Stimulated activated effector memory CD8-positive, alpha-beta T cell treated with anti-CD3 and anti-CD28 coated beads, Interleukin-12 subunit alpha, Interleukin-12 subunit beta, amount 100 ng/mL, for 72 hours (primary cell): Measurements from ENCODE around the gene MYL6B.
"Not testable (repeated sequence)": the region's sequence is repeated elsewhere in the genome, so short reads cannot be mapped to it uniquely, and the experiment has no call there.

Experiments
- ATAC-seq: fragments of 150-1000 bp; cut with Tn5 transposase; 2 replicates; pipeline ENCODE4 v1.10.0; 2021
- DNase-seq, 2 donors: peaks; one replicate each; pipeline ENCODE4 v3.0.0; 2021 to 2022; ENCODE audit warnings: low spot score in 2 of 2
- H3K27ac Mint-ChIP-seq: one replicate; pipeline ENCODE4 v1.8.0; 2022; ENCODE audit warnings: mild to moderate bottlenecking, mixed read lengths
- H3K36me3 Mint-ChIP-seq: one replicate; pipeline ENCODE4 v1.8.0; 2022; ENCODE audit warnings: mild to moderate bottlenecking, mixed read lengths
- H3K4me1 Mint-ChIP-seq: one replicate; pipeline ENCODE4 v1.8.0; 2022; ENCODE audit warnings: mixed read lengths
- H3K4me3 Mint-ChIP-seq: one replicate; pipeline ENCODE4 v1.8.0; 2022; ENCODE audit warnings: mild to moderate bottlenecking, mixed read lengths
- H3K9me3 Mint-ChIP-seq: one replicate; pipeline ENCODE4 v1.8.0; 2022; ENCODE audit warnings: mixed read lengths

MYL6B gene

GRCh38 chr12:56164345-56164729 lies 11.9 kb downstream of the MYL6B start:
- ATAC-seq (no peak), DNase-seq (no peak)
- H3K36me3 Mint-ChIP-seq = peaks cover 100% of the 10 kb centered on the region
- peak overlapping the region; percentile 98 for H3K27ac Mint-ChIP-seq
- no peak overlapping the region for H3K4me3 Mint-ChIP-seq
- H3K9me3 Mint-ChIP-seq = no peaks in the 10 kb centered on the region
- H3K4me1 Mint-ChIP-seq = peaks cover 42% of the 10 kb centered on the region

GRCh38 chr12:56165369-56165768 lies 13.0 kb downstream of the MYL6B start:
- ATAC-seq (no peak), DNase-seq (no peak)
- peaks cover 100% of the 10 kb centered on the region for H3K36me3 Mint-ChIP-seq
- peaks cover 32% of the 10 kb centered on the region for H3K4me1 Mint-ChIP-seq
- H3K9me3 Mint-ChIP-seq = no peaks in the 10 kb centered on the region
- H3K4me3 Mint-ChIP-seq = no peak overlapping the region
- H3K27ac Mint-ChIP-seq = peak overlapping the region; percentile 98

GRCh38 chr12:56169229-56169759 lies 16.9 kb downstream of the MYL6B start:
- no peak overlapping the region for H3K4me3 Mint-ChIP-seq
- H3K4me1 Mint-ChIP-seq = peaks cover 3% of the 10 kb centered on the region
- H3K9me3 Mint-ChIP-seq = no peaks in the 10 kb centered on the region
- DNase-seq (no peak), ATAC-seq (no peak)
- H3K27ac Mint-ChIP-seq = peak overlapping the region; percentile 87
- peaks cover 100% of the 10 kb centered on the region for H3K36me3 Mint-ChIP-seq

GRCh38 chr12:56172839-56173238 lies 20.5 kb downstream of the MYL6B start:
- DNase-seq = no peak
- Mint-ChIP-seq H3K27ac (peak overlapping the region; percentile 87), H3K36me3 (peaks cover 100% of the 10 kb centered on the region), H3K4me1 (no peaks in the 10 kb centered on the region), H3K4me3 (no peak overlapping the region), H3K9me3 (no peaks in the 10 kb centered on the region)
- no peak for ATAC-seq

- no peaks in the 10 kb centered on the region for H3K9me3 Mint-ChIP-seq
- H3K36me3 Mint-ChIP-seq = peaks cover 100% of the 10 kb centered on the region
- H3K4me1 Mint-ChIP-seq = no peaks in the 10 kb centered on the region
- ATAC-seq (no peak), DNase-seq (no peak)
- peak overlapping the region; percentile 60 for H3K27ac Mint-ChIP-seq
- H3K4me3 Mint-ChIP-seq = no peak overlapping the region
These were observed 26.0 kb downstream of the MYL6B start for GRCh38 chr12:56178347-56178746.

- Mint-ChIP-seq H3K27ac (peak overlapping the region; percentile 90), H3K4me3 (peak overlapping the region; percentile 97)
- no peak for ATAC-seq
These were observed 34.6 kb downstream of the MYL6B start for GRCh38 chr12:56186957-56187356.

GRCh38 chr12:56188131-56188777 lies 35.9 kb downstream of the MYL6B start:
- Mint-ChIP-seq H3K36me3 (peaks cover 70% of the 10 kb centered on the region), H3K4me3 (peak overlapping the region; percentile 97), H3K4me1 (peaks cover 53% of the 10 kb centered on the region), H3K9me3 (no peaks in the 10 kb centered on the region), H3K27ac (peak overlapping the region; percentile 90)
- DNase-seq (no peak), ATAC-seq (no peak)

More at GRCh38 chr12:56186957-56187356, 34.6 kb downstream of the MYL6B start:
- Mint-ChIP-seq H3K4me1 (peaks cover 43% of the 10 kb centered on the region), H3K36me3 (peaks cover 83% of the 10 kb centered on the region), H3K9me3 (no peaks in the 10 kb centered on the region)
- DNase-seq = no peak

GRCh38 chr12:56188778-56189098 lies 36.4 kb downstream of the MYL6B start:
- Mint-ChIP-seq H3K4me3 (peak overlapping the region; percentile 97), H3K27ac (peak overlapping the region; percentile 90), H3K9me3 (no peaks in the 10 kb centered on the region), H3K4me1 (peaks cover 56% of the 10 kb centered on the region), H3K36me3 (peaks cover 65% of the 10 kb centered on the region)
- DNase-seq (peak in 1 of 2 donors; percentile 70), ATAC-seq (peak; percentile 0)

GRCh38 chr12:56189099-56189917 lies 36.9 kb downstream of the MYL6B start, which contains the start of gene SMARCC2:
TSS of gene SMARCC2 (minus strand) at chr12:56189483. CDS start at chr12:56189461, 22 bp downstream.
- H3K4me1 Mint-ChIP-seq = peaks cover 60% of the 10 kb centered on the region
- H3K4me3 Mint-ChIP-seq = peak within 1 kb of the TSS; percentile 97
- peaks cover 59% of the 10 kb centered on the region for H3K36me3 Mint-ChIP-seq

GRCh38 chr12:56189918-56190694 lies 37.7 kb downstream of the MYL6B start:
- DNase-seq (peak; percentile 72 to 96), ATAC-seq (peak; percentile 63)
- peak overlapping the region; percentile 97 for H3K4me3 Mint-ChIP-seq
- peak overlapping the region; percentile 100 for H3K27ac Mint-ChIP-seq
- H3K4me1 Mint-ChIP-seq = peaks cover 62% of the 10 kb centered on the region
- H3K9me3 Mint-ChIP-seq = no peaks in the 10 kb centered on the region
- H3K36me3 Mint-ChIP-seq = peaks cover 51% of the 10 kb centered on the region

More at GRCh38 chr12:56189099-56189917, 36.9 kb downstream of the MYL6B start, which contains the start of gene SMARCC2:
- DNase-seq (peak; percentile 86 to 92), ATAC-seq (peak; percentile 93)
- Mint-ChIP-seq H3K9me3 (no peaks in the 10 kb centered on the region), H3K27ac (peak within 1 kb of the TSS; percentile 100)

GRCh38 chr12:56190695-56191155 lies 38.3 kb downstream of the MYL6B start:
- H3K9me3 Mint-ChIP-seq = no peaks in the 10 kb centered on the region
- ATAC-seq (no peak), DNase-seq (no peak)
- H3K4me3 Mint-ChIP-seq = peak overlapping the region; percentile 97
- peaks cover 45% of the 10 kb centered on the region for H3K36me3 Mint-ChIP-seq
- H3K27ac Mint-ChIP-seq = peak overlapping the region; percentile 100
- peaks cover 60% of the 10 kb centered on the region for H3K4me1 Mint-ChIP-seq

- Mint-ChIP-seq H3K9me3 (no peaks in the 10 kb centered on the region), H3K4me1 (peaks cover 44% of the 10 kb centered on the region), H3K36me3 (peaks cover 27% of the 10 kb centered on the region), H3K4me3 (no peak overlapping the region), H3K27ac (peak overlapping the region; percentile 84)
- DNase-seq (no peak), ATAC-seq (no peak)
These were observed 40.2 kb downstream of the MYL6B start for GRCh38 chr12:56192582-56192981.

GRCh38 chr12:56193025-56193578 lies 40.7 kb downstream of the MYL6B start:
- peaks cover 21% of the 10 kb centered on the region for H3K36me3 Mint-ChIP-seq
- ATAC-seq = peak; percentile 29
- peak; percentile 58 to 83 for DNase-seq
- H3K4me1 Mint-ChIP-seq = peaks cover 39% of the 10 kb centered on the region
- no peaks in the 10 kb centered on the region for H3K9me3 Mint-ChIP-seq
- H3K4me3 Mint-ChIP-seq = no peak overlapping the region
- peak overlapping the region; percentile 84 for H3K27ac Mint-ChIP-seq

GRCh38 chr12:56196818-56197550 lies 44.6 kb downstream of the MYL6B start:
- not testable (repeated sequence) for H3K27ac Mint-ChIP-seq, H3K36me3 Mint-ChIP-seq, H3K9me3 Mint-ChIP-seq, DNase-seq, ATAC-seq, H3K4me3 Mint-ChIP-seq
- peaks cover 19% of the 10 kb centered on the region for H3K4me1 Mint-ChIP-seq
